GM19395 (cell line): ENCODE results near the gene IL12RB1.
A peak's percentile ranks its signal among the peaks of the same experiment; 100 is the strongest.
"Not testable (repeated sequence)": the region's sequence is repeated elsewhere in the genome, so short reads cannot be mapped to it uniquely, and the experiment has no call there.

Experiments used
- ATAC-seq: cut with Tn5 transposase; IDR thresholded peaks from one replicate; pipeline ENCODE4 v1.9.1; 2021; ENCODE audit warnings: mild to moderate bottlenecking, moderate library complexity; ENCODE audit not compliant: unreplicated experiment

The IL12RB1 gene

DNA sequence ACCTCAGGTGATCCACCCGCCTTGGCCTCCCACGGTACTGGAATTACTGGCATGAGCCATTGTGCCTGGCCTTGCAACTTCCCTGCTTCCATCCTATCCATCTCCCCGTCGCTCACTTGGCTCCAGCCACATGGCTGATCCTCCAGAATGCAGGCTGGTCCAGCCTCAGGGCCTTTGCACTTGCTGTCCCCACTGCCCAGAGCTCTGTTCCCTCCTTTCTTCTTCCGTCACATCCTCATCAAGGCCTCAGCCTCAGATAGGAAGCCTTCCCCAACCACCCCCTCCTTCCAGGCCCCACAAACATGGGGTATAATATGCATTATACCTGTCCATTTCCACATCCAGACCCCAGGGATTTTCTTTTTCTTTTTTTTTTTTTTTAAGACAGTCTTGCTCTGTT lies 27.1 kb upstream of the IL12RB1 start:
- ATAC-seq: no peak

- no peak for ATAC-seq
Measured at GRCh38 chr19:18112989-18113478, 26.3 kb upstream of the IL12RB1 start.

- no peak for ATAC-seq
Measured at GRCh38 chr19:18110609-18111232, 24.0 kb upstream of the IL12RB1 start.

- ATAC-seq: no peak
Measured at GRCh38 chr19:18109733-18110608, 23.2 kb upstream of the IL12RB1 start.

DNA sequence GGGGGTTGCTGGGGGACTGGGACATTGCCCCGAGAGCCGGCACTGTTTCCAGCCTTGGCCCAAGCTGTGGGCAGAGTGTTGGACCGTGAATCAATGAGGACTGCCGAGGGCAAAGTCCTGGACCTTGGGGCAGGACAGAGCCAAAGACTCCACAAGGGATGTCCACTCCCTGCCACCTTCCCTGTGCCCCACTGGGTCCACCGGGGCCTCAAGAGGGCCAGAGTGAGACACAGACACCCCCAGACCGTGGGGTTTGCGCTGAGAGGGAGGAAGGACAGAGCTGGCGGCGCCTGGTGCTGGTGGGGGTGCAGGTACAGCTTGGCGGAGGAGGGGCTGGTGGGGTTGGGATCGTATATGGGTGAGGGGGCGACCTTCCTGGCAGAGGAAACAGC lies 22.6 kb upstream of the IL12RB1 start:
- ATAC-seq: no peak

DNA sequence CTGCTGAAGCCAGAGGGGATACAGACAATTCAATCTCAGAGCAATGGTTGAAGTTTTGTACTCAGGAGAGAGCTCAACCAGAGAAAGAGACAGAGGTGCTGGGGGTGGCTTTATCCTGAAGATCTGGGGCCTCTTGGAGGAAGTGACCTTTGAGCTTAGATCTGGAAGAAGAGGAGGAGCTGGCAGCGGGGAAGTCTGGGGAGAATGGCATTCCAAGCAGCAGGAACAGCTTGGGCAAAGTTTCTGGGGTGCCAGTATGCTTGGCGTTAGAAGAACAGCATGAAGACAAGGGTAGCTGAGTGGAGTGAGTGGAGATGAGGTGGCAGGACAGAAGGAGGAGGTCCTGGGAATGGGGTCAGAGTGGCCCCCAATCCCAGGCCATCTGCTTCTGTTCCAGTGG lies 22.2 kb upstream of the IL12RB1 start:
- no peak for ATAC-seq

- no peak for ATAC-seq
Measured at GRCh38 chr19:18107235-18107634, 20.5 kb upstream of the IL12RB1 start.

GRCh38 chr19:18105259-18105658 lies 18.5 kb upstream of the IL12RB1 start:
- ATAC-seq: not testable (repeated sequence)

DNA sequence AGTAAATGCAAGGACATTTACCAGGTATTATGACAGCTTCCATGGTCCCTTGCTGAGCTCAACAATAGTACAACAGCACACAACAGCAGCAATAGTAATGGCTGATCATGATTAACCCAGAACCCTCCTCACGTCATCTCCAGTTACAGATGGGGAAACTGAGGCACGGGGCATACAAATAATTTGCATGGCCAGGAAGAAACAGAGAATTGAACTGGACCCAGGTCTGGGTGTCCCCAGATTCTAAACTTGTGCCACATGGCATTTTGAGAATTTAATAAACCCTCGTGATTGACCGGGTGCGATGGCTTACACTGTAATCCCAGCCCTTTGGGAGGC lies 18.0 kb upstream of the IL12RB1 start:
- ATAC-seq: peak; percentile 13

DNA sequence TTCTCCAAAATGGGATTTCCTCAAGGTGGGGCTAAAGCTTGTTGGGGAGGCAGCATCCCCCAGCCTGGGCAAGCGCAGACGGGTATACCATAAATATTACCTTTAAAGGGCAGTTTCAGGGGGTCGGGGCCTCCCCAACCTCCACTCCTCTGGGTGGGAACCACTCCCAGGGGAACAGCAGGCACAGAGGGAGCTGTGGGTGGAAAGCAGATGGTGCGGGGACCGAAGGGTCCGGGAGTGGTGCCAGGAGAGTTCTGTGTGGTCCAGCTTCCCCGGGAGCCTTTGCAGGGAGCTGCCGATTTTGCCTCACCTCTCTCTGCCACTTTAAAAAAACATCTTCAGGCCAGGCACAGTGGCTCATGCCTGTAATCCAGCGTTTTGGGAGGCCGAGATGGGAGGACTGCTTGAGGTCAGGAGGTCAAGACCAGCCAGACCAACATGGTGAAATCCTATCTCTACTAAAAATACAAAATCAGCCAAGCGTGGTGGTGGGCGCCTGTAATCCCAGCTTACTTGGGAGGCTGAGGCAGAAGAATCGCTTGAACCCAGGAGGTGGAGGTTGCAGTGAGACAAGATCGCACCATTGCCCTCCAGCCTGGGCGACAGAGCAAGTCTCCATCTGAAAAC lies 16.3 kb upstream of the IL12RB1 start:
- ATAC-seq: no peak

DNA sequence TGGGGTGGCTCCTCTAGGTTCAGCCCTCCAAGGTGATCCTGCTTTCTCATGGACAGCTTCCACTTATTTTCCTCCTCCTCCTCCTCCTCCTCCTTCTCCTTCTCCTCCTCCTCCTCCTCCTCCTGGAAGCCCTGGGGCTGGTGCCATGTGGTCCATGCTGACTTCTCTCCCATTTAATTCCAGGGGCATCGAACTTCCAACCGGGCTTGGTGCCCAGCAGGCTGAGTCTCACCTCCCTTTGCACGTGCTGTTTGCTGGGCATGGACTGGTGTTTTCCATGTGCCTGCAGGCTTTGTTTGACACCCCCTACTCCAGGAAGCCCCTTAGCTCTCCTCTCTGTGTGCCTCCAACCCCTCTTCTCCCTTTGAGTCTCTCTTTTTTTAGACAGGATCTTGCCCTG lies 14.5 kb upstream of the IL12RB1 start:
- no peak for ATAC-seq

DNA sequence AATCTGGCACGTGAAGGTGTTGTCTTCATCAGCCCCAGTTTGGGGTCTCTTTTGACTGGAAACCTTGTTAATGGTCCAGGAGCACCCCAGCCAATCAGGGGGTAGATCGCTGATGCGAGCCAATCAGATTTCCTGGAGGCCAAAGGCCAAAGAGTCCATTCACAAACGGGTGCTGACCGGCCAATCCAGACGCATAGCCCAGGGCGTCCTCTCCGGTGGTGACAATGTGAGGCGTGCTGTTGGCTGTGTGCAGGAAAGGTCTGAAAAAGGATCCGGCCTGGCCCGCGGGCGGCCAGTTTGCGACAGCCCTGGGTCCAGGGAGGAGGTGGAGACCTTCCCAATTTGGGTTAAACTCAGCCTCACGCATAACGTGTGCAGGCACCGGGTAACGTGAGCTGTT lies 14.0 kb upstream of the IL12RB1 start:
- no peak for ATAC-seq

- ATAC-seq: no peak
Measured at GRCh38 chr19:18099623-18099995, 12.9 kb upstream of the IL12RB1 start.

GRCh38 chr19:18098891-18099622 lies 12.3 kb upstream of the IL12RB1 start:
- peak; percentile 54 for ATAC-seq

GRCh38 chr19:18097993-18098890 lies 11.5 kb upstream of the IL12RB1 start:
- ATAC-seq: peak; percentile 10

DNA sequence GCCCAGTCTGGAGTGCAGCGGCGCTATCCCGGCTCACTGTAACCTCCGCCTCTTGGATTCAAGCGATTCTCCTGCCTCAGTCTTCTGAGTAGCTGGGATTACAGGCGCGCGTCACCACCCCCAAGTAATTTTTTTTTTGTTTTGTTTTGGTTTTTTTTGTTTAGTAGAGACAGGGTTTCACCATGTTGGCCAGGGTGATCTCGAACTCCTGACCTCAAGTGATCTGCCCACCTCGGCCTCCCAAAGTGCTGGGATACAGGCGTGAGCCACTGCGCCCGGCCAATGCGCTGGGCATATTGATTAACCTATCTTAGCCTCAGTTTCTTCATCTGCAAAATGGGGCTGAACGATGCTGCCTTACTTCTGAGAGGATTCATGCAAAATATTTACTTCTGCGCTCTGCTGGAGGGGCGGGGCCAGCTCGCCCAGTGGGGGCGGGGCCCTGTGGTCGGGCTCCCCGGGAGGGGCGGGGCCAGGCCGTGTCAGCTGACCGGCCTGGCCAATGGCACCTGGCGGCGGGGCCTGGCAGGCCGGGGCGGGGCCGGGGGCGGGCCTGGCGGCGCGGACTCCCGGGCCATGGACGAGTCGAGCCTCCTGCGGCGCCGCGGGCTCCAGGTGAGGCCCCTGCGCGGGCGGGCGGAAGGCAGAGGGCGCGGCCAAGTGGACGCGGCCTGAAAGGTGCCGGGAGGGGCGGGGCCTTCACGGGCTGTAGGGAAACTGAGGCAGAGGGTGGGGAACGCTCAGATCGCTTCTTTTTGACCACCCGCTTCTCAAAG lies 10.7 kb upstream of the IL12RB1 start, which contains the start of gene MAST3:
Gene MAST3, plus strand, starts transcription at position 562 of the 776 bp plus-strand sequence. Its CDS starts 15 bp downstream, at position 577.
- ATAC-seq: no peak

- no peak for ATAC-seq
Measured at GRCh38 chr19:18096258-18096657, 9.5 kb upstream of the IL12RB1 start.

DNA sequence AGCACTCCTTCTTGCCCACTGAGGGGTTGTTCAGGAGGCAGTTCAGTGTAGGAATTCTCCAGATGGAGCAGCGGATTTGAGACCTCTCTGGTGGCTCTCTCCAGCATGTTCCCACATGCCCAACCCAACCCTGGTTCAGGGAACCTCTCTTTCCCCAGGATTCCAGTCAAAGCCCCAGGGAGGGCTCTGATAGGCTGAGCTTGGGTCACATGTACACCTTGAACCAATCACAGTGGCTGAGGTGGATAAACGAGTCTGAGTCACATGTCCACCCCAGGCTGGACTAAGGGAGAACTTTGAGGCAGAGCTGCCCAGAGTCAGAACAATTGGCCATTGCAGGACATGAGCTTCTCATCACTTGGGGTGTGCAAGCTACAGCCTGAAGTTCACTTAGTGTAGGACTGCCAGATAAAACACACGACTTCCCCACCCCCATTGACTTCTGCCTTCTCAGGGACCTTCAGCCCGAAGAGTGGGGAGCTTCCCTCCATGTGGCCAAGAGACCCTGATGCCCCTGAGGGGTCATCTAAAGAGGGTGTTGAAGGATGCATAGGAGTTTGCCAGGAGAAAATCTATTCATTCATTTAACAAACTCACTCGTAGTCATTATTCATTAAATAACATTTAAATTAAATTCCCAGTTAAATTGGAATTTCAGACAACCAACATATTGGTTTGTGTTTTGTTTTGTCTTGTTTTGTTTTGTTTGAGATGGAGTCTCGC lies 6.9 kb upstream of the IL12RB1 start:
- ATAC-seq: no peak

GRCh38 chr19:18091217-18091608 lies 4.5 kb upstream of the IL12RB1 start:
- ATAC-seq: no peak
